K562 (cell line): ENCODE results near the gene FEZF1. TPM values are rescaled to one million over a fixed set of nuclear protein-coding genes. Genes with fewer than 3 reads are reported as not detected.

Source experiments
- ATAC-seq: fragments of 200-7000 bp; cut with Tn5 transposase; 3 replicates; pipeline ENCODE4 v1.9.1; 2020; ENCODE audit warnings: moderate library complexity
- BruUV-seq: library from RNA; stranded (reverse); fragments of 400-500 nt; replicated peaks from 2 replicates; lab custom pipeline; 2021; lab: Mats Ljungman, UMichigan
- CTCF ChIA-PET: fragments of 300-600 bp; formaldehyde crosslinking; extraction: SDS; loops from one replicate; lab custom pipeline; 2021; ENCODE audit warnings: low intra/inter-chr PET ratio; lab: Yijun Ruan, JAX
- POLR2A ChIA-PET: fragments of 300-600, 350-650 bp; sonication (Branson Sonifier 250); formaldehyde crosslinking; extraction: SDS; loops from one replicate; lab custom pipeline; 2021; ENCODE audit warnings: antibody characterized with exemption, inconsistent platforms; lab: Yijun Ruan, JAX
- DNase-seq, 4 experiments: peaks; one replicate each; pipeline versions ENCODE4 v3.0.0 to v3.0.0-alpha.2; 2011 to 2018; ENCODE audit warnings: low spot score in 3 of 4, mixed read lengths in 3 of 4; ENCODE audit errors: extremely low read depth in 1 of 4
- FAIRE-seq: peaks from 2 replicates; lab custom pipeline; 2011; peaks lifted over from hg19 to GRCh38; lab: Jason Lieb, UNC
- H2AFZ ChIP-seq: 2 replicates; pipeline ENCODE4 v1.6.0; 2011; ENCODE audit warnings: low read depth, low read length, control low read depth, inconsistent platforms
- H3K27ac ChIP-seq: fragments of 200-600 bp; 3 replicates; pipeline ENCODE4 v1.8.0; 2011; ENCODE audit warnings: low read depth, mild to moderate bottlenecking, control low read depth, inconsistent platforms, low read length, moderate library complexity, mixed read lengths; ENCODE audit errors: extremely low read depth
- H3K27me3 ChIP-seq, 2 experiments: fragments of 300-600 bp in 1 of 2; 2 replicates in 1 of 2; 3 replicates in 1 of 2; pipeline versions ENCODE4 v1.6.0 to v1.8.0; 2011; ENCODE audit warnings: inconsistent platforms in 2 of 2, low read length in 2 of 2, mild to moderate bottlenecking in 1 of 2, mixed read lengths in 1 of 2, moderate library complexity in 1 of 2; ENCODE audit not compliant: control insufficient read depth in 2 of 2, insufficient read depth in 2 of 2
- H3K36me3 ChIP-seq: fragments of 300-600 bp; 3 replicates; pipeline ENCODE4 v1.8.0; 2011; ENCODE audit warnings: mild to moderate bottlenecking, low read length, inconsistent platforms; ENCODE audit not compliant: control insufficient read depth, insufficient read depth
- H3K4me1 ChIP-seq, 2 experiments: fragments of 200-600 bp in 1 of 2; replicated peaks in 1 of 2; 2 replicates in 1 of 2; 3 replicates in 1 of 2; pipeline versions ENCODE4 v1.5.1 to v1.8.0; 2011; ENCODE audit warnings: inconsistent platforms in 2 of 2, low read length in 2 of 2, mild to moderate bottlenecking in 1 of 2, mixed read lengths in 1 of 2, moderate library complexity in 1 of 2; ENCODE audit not compliant: control insufficient read depth in 2 of 2, insufficient read depth in 2 of 2
- H3K4me2 ChIP-seq: 2 replicates; pipeline ENCODE4 v1.6.1; 2011; ENCODE audit warnings: low read length, control low read depth, inconsistent platforms, mixed read lengths; ENCODE audit not compliant: insufficient read depth
- H3K4me3 ChIP-seq: fragments of 200-600 bp; sonication (generic), shearing (Covaris generic); 2 replicates; pipeline ENCODE4 v1.5.1; 2016; ENCODE audit warnings: control low read depth, inconsistent platforms
- H3K79me2 ChIP-seq: fragments of 200-600 bp; 3 replicates; pipeline ENCODE4 v1.8.0; 2011; ENCODE audit warnings: low read length, inconsistent platforms; ENCODE audit not compliant: control insufficient read depth, insufficient read depth
- H3K9ac ChIP-seq, 2 experiments: 2 replicates each; pipeline versions ENCODE4 v1.6.0 to v1.6.1; 2011; ENCODE audit warnings: low read depth in 2 of 2, low read length in 2 of 2, control low read depth in 1 of 2, inconsistent platforms in 1 of 2, mild to moderate bottlenecking in 1 of 2, mixed read lengths in 1 of 2; ENCODE audit not compliant: insufficient read depth in 1 of 2
- H3K9me1 ChIP-seq: one replicate; pipeline ENCODE4 v1.6.0; 2011; ENCODE audit warnings: inconsistent platforms, mild to moderate bottlenecking, low read length, moderate library complexity; ENCODE audit not compliant: control insufficient read depth, insufficient read depth
- H3K9me3 ChIP-seq: replicated peaks from 2 replicates; pipeline ENCODE4 v1.5.1; 2011; ENCODE audit warnings: low read depth, low read length, inconsistent platforms; ENCODE audit not compliant: control insufficient read depth, insufficient read depth
- H4K20me1 ChIP-seq: replicated peaks from 2 replicates; pipeline ENCODE4 v1.6.1; 2011; ENCODE audit warnings: low read length, inconsistent platforms, mixed read lengths; ENCODE audit not compliant: control insufficient read depth, insufficient read depth
- BACH1 ChIP-seq: fragments of 200-800 bp; sonication (Bioruptor generic); IDR thresholded peaks from 2 replicates; pipeline ENCODE4 v1.6.1; 2016; ENCODE audit warnings: missing genetic modification characterization, missing compliant biosample characterization
- E2F3 ChIP-seq: fragments of 250-450 bp; sonication (Bioruptor Pico); IDR thresholded peaks from 2 replicates; pipeline ENCODE4 v1.4.0; 2020; ENCODE audit warnings: mild to moderate bottlenecking
- FOSL1 ChIP-seq: fragments of 200-800 bp; sonication (Bioruptor generic); conservative IDR thresholded peaks from 2 replicates; pipeline ENCODE4 v1.6.1; 2016; ENCODE audit warnings: missing genetic modification characterization, missing compliant biosample characterization
- MTA3 ChIP-seq: fragments of 450-650 bp; formaldehyde crosslinking; IDR thresholded peaks from 2 replicates; pipeline ENCODE4 v1.6.1; 2017; ENCODE audit warnings: mild to moderate bottlenecking, borderline replicate concordance
- POLR2A ChIP-seq: fragments of 450-650 bp; conservative IDR thresholded peaks from 2 replicates; pipeline ENCODE4 v1.6.1; 2016
- POLR2B ChIP-seq: fragments of 450-650 bp; IDR thresholded peaks from 2 replicates; pipeline ENCODE4 v1.6.1; 2018; ENCODE audit warnings: low read depth; ENCODE audit not compliant: partially characterized antibody
- RCOR1 ChIP-seq, 2 experiments: IDR thresholded peaks; 2 replicates each; pipeline ENCODE4 v1.6.1; 2012; ENCODE audit warnings: low read depth in 2 of 2, low read length in 2 of 2, borderline replicate concordance in 1 of 2, improper control_type of control experiment in 1 of 2
- SRSF3 ChIP-seq: fragments of 200-400 bp; formaldehyde crosslinking; IDR thresholded peaks from 2 replicates; pipeline ENCODE4 v1.6.1; 2016; ENCODE audit warnings: mild to moderate bottlenecking, low read length, moderate library complexity; ENCODE audit not compliant: insufficient read depth
- STAT5A ChIP-seq: IDR thresholded peaks from 2 replicates; pipeline ENCODE4 v1.6.1; 2012; ENCODE audit warnings: low read length, inconsistent platforms, borderline replicate concordance
- ZNF436 ChIP-seq: fragments of 250-450, 450-650 bp; sonication (Bioruptor Pico); formaldehyde crosslinking; IDR thresholded peaks from 2 replicates; pipeline ENCODE4 v1.7.0; 2020; ENCODE audit warnings: mild to moderate bottlenecking
- ZNF830 ChIP-seq: fragments of 250-450 bp; sonication (Bioruptor Pico); IDR thresholded peaks from 2 replicates; pipeline ENCODE4 v1.5.0; 2021; ENCODE audit warnings: mild to moderate bottlenecking
- WGBS: fragments of 100-300 bp; shearing (Covaris generic); methylation state at CpG from one replicate; pipeline ENCODE4 v1.1.6; 2016; ENCODE audit warnings: low coverage, mixed read lengths; ENCODE audit not compliant: insufficient coverage; ENCODE audit errors: missing lambda C conversion rate; 5-methylcytosine and 5-hydroxymethylcytosine counted together
- in situ Hi-C: fragments of 300-500 bp; cut with MboI; formaldehyde crosslinking; loops from 4 replicates; pipeline ENCODE4 v1.15.0; 2018; ENCODE audit warnings: inconsistent platforms, mixed read lengths
- intact Hi-C: fragments of 100-400 bp; cut with micrococcal nuclease; formaldehyde crosslinking; loops from 2 replicates; pipeline ENCODE4 v1.14.2; 2022
- polyA plus RNA-seq, 8 experiments: library from polyadenylated mRNA; depleted of rRNA in 4 of 8; stranded (reverse) in 5 of 8; unstranded in 3 of 8; fragments of >200 nt; fragmentation: Nextera tagmentation in 2 of 8; fragmentation: Illumina TruSeq in 1 of 8; extraction: Ambion mirVana in 2 of 8; extraction: Trizol in 1 of 8; gene quantifications; 2 replicates each; pipeline versions ENCODE4 v1.2.1 to v1.2.3, GENCODE V29; 2011 to 2014; ENCODE audit warnings: inconsistent platforms in 1 of 8, missing spikeins in 1 of 8
- total RNA-seq, 7 experiments: library from RNA; depleted of rRNA in 6 of 7; stranded (reverse); fragments of >200 nt in 6 of 7; fragmentation: Illumina TruSeq in 2 of 7; extraction: Trizol in 2 of 7; gene quantifications; 2 replicates each; pipeline versions ENCODE4 v1.2.1 to v1.2.3, GENCODE V29; 2011 to 2021; ENCODE audit warnings: low replicate concordance in 1 of 7
- TF ChIP-seq, protein P1 (sequence below): fragments of 250-450 bp; sonication (Bioruptor Pico); IDR thresholded peaks from 2 replicates; pipeline ENCODE4 v1.8.0; 2021; ENCODE audit warnings: borderline replicate concordance, mild to moderate bottlenecking, moderate library complexity; ENCODE audit not compliant: poor library complexity, severe bottlenecking
- TF ChIP-seq, protein P2 (sequence below): fragments of 250-450 bp; sonication (Bioruptor Pico); IDR thresholded peaks from 2 replicates; pipeline ENCODE4 v1.9.0; 2021; ENCODE audit warnings: mild to moderate bottlenecking, inconsistent platforms

The FEZF1 gene
- total and polyA plus RNA-seq, 9 of the 15 experiments (the other 6 are each of a cell fraction or from before 2014, with no cell fraction given): not detected

DNA sequence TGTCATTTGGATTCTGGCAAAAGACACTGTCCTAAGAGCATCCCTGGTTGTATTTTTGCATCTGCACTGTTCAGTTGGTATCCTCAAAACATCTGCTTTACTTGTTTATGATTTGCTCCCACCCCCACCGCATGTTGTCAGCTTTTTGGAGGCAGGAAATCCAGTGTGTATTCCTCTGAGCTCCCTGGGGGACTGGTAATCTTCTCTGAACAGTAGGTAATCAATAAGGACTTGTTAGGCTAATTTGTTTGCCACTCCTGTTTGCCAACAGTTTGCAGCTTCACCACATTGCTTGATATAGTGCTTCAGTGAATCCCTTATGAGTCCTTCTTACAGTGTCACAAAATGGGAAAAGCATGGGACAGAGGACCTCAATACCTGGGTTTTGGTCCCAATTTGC lies 49.1 kb downstream of the FEZF1 start:
- Histone ChIP-seq H3K9ac (no peak overlapping the region), H3K27me3 (no peaks in the 10 kb centered on the region), H3K36me3 (no peaks in the 10 kb centered on the region), H2AFZ (no peak overlapping the region), H3K27ac (no peak overlapping the region), H3K79me2 (no peaks in the 10 kb centered on the region), H3K9me1 (no peaks in the 10 kb centered on the region), H3K9me3 (no peaks in the 10 kb centered on the region; the same call in none of the 2 replicates), H3K4me3 (no peak overlapping the region), H4K20me1 (no peaks in the 10 kb centered on the region), H3K4me2 (no peak overlapping the region), H3K4me1 (no peaks in the 10 kb centered on the region)
- in situ Hi-C loops: no loop called here
- DNase-seq (no peak), FAIRE-seq (no peak), ATAC-seq (no peak)
- WGBS: 0% methylated on average over 1 of the region's 1 CpG
- no TSS peak for BruUV-seq
- TF ChIP-seq, protein P1, sequence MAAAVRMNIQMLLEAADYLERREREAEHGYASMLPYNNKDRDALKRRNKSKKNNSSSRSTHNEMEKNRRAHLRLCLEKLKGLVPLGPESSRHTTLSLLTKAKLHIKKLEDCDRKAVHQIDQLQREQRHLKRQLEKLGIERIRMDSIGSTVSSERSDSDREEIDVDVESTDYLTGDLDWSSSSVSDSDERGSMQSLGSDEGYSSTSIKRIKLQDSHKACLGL (CRISPR knock-in tag): no peak
- no peak for TF ChIP-seq POLR2B
- TF ChIP-seq BACH1 (tag): no peak
- TF ChIP-seq MTA3: no peak
- TF ChIP-seq, protein P2, sequence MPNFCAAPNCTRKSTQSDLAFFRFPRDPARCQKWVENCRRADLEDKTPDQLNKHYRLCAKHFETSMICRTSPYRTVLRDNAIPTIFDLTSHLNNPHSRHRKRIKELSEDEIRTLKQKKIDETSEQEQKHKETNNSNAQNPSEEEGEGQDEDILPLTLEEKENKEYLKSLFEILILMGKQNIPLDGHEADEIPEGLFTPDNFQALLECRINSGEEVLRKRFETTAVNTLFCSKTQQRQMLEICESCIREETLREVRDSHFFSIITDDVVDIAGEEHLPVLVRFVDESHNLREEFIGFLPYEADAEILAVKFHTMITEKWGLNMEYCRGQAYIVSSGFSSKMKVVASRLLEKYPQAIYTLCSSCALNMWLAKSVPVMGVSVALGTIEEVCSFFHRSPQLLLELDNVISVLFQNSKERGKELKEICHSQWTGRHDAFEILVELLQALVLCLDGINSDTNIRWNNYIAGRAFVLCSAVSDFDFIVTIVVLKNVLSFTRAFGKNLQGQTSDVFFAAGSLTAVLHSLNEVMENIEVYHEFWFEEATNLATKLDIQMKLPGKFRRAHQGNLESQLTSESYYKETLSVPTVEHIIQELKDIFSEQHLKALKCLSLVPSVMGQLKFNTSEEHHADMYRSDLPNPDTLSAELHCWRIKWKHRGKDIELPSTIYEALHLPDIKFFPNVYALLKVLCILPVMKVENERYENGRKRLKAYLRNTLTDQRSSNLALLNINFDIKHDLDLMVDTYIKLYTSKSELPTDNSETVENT: no peak
- no peak for TF ChIP-seq STAT5A
- TF ChIP-seq ZNF436 (CRISPR knock-in tag): no peak
- TF ChIP-seq E2F3 (CRISPR knock-in tag): no peak
- TF ChIP-seq SRSF3: no peak
- no peak for TF ChIP-seq FOSL1
- no peak for TF ChIP-seq RCOR1 (IDR thresholded peaks at IDR 0.05; ENCODE audit: borderline replicate concordance in 1 of 2, low read depth in 2 of 2, low read length in 2 of 2)
- no peak for TF ChIP-seq POLR2A
- no peak for TF ChIP-seq ZNF830 (CRISPR knock-in tag)
- ChIA-PET POLR2A (no interaction called here), CTCF (no interaction called here)
- intact Hi-C loops: no loop called here

Other genes with a start within 250 kb of the FEZF1 start
- gene AASS, start 160.5 kb downstream of the FEZF1 start, total RNA-seq (2014; rRNA removed): not detected in 2 replicates
- not detected in 2 replicates for gene AASS, start 160.5 kb downstream of the FEZF1 start, total RNA-seq (2014; rRNA removed; fragmentation: Illumina TruSeq; extraction: Trizol)
- gene AASS, start 160.5 kb downstream of the FEZF1 start, total RNA-seq (2015; rRNA removed; fragmentation: Illumina TruSeq; extraction: Trizol): 0.08 TPM in 1 of 2 replicates, not detected in the other
- 0.25 and 0.38 TPM in 2 replicates for gene AASS, start 160.5 kb downstream of the FEZF1 start, total RNA-seq (2021)
- 0.04 TPM in 1 of 2 replicates, not detected in the other for gene AASS, start 160.5 kb downstream of the FEZF1 start, polyA plus RNA-seq (2011; rRNA removed)
- gene AASS, start 160.5 kb downstream of the FEZF1 start, polyA plus RNA-seq (2014; fragmentation: Illumina TruSeq; extraction: Trizol): 0.07 TPM in 1 of 2 replicates, not detected in the other
- gene AASS, start 160.5 kb downstream of the FEZF1 start, polyA plus RNA-seq (2014; fragmentation: Nextera tagmentation; extraction: Ambion mirVana): not detected
- not detected in 2 replicates for gene AASS, start 160.5 kb downstream of the FEZF1 start, polyA plus RNA-seq (2014; rRNA removed)